ENCODE data around the gene MBNL1. TPM values are rescaled to one million over a fixed set of nuclear protein-coding genes. Genes with fewer than 3 reads are reported as not detected.

The MBNL1 gene
- total and polyA plus RNA-seq, 2 of the 13 experiments (the other 11 are each of a cell fraction or from before 2014, with no cell fraction given): 27.1 to 55.4 TPM

GRCh38 chr3:152298393-152299248 lies 29.9 kb downstream of the MBNL1 start (continued):
- TF ChIP-seq ZNF326 (CRISPR knock-in tag; IDR thresholded peaks at IDR 0.05; ENCODE audit: borderline replicate concordance) (no peak), SIX4 (CRISPR knock-in tag; IDR thresholded peaks at IDR 0.05) (0 out of 2 replicates have a peak, but pooled peaks have one; percentile 7), NCOR1 (IDR thresholded peaks at IDR 0.05; ENCODE audit: borderline replicate concordance, low read length) (peak; percentile 48; the same call in 1 of the 2 replicates), ATF7 (IDR thresholded peaks at IDR 0.05) (0 out of 2 replicates have a peak, but pooled peaks have one; percentile 0), ATF7 (CRISPR knock-in tag; IDR thresholded peaks at IDR 0.05) (no peak), POGZ (CRISPR knock-in tag; IDR thresholded peaks at IDR 0.05) (peak; percentile 79), ZNF362 (CRISPR knock-in tag; IDR thresholded peaks at IDR 0.05; ENCODE audit: borderline replicate concordance) (no peak), FOXK1 (CRISPR knock-in tag; IDR thresholded peaks at IDR 0.05; ENCODE audit: borderline replicate concordance, low read depth) (peak; percentile 50; the same call in 1 of the 2 replicates), ARID2 (CRISPR knock-in tag; IDR thresholded peaks at IDR 0.05; ENCODE audit: borderline replicate concordance) (peak; percentile 73; the same call in 1 of the 2 replicates), SSRP1 (CRISPR knock-in tag; IDR thresholded peaks at IDR 0.05) (peak; percentile 41; the same call in 1 of the 2 replicates), TGIF2 (CRISPR knock-in tag; IDR thresholded peaks at IDR 0.05) (peak; percentile 56; the same call in 1 of the 2 replicates), MYC (CRISPR knock-in tag; IDR thresholded peaks at IDR 0.05; ENCODE audit: borderline replicate concordance) (peak; percentile 70; the same call in 1 of the 2 replicates), ZNF670 (CRISPR knock-in tag; IDR thresholded peaks at IDR 0.05; ENCODE audit: borderline replicate concordance) (peak; percentile 37; the same call in 1 of the 2 replicates), FOXP4 (CRISPR knock-in tag; IDR thresholded peaks at IDR 0.05) (peak; percentile 61), DRAP1 (CRISPR knock-in tag; IDR thresholded peaks at IDR 0.05) (peak; percentile 59), ISL2 (CRISPR knock-in tag; IDR thresholded peaks at IDR 0.05) (peak; percentile 51; the same call in 1 of the 2 replicates), PBX2 (CRISPR knock-in tag; IDR thresholded peaks at IDR 0.05) (0 out of 2 replicates have a peak, but pooled peaks have one; percentile 36), ZFP82 (CRISPR knock-in tag; IDR thresholded peaks at IDR 0.05; ENCODE audit: borderline replicate concordance) (no peak), KLF9 (CRISPR knock-in tag; IDR thresholded peaks at IDR 0.05; ENCODE audit: low read depth) (0 out of 2 replicates have a peak, but pooled peaks have one; percentile 15), FUBP1 (CRISPR knock-in tag; IDR thresholded peaks at IDR 0.05; ENCODE audit: borderline replicate concordance) (no peak), ZNF567 (CRISPR knock-in tag; IDR thresholded peaks at IDR 0.05; ENCODE audit: borderline replicate concordance) (0 out of 2 replicates have a peak, but pooled peaks have one; percentile 62)
